ENCODE results near the gene ERICH4. TPM values are rescaled to one million over a fixed set of nuclear protein-coding genes. Genes with fewer than 3 reads are reported as not detected.

ERICH4 gene
- polyA plus RNA-seq, 1 of the 3 experiments (the other 2 are of a cell fraction), result not detected

DNA sequence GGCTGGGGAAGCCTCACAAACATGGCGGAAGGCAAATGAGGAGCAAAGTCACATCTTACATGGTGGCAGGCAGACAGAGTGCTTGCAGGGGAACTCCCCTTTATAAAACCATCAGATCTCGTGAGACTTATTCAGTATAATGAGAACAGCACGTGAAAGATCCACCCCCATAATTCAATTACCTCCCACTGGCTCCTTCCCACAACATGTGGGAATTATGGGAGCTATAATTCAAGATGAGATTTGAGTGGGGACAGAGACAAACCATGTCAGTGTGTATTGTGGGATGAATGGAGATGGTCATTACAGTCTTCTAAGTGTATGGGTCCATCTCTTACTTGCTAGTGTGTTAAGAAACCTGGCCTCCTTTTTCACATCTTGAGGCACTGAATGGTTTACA lies 40.9 kb upstream of the ERICH4 start:
- H3K9ac ChIP-seq, result no peak overlapping the region
- TF ChIP-seq FOXJ3 (CRISPR knock-in tag; IDR thresholded peaks at IDR 0.05), result no peak
- TF ChIP-seq, protein P1, sequence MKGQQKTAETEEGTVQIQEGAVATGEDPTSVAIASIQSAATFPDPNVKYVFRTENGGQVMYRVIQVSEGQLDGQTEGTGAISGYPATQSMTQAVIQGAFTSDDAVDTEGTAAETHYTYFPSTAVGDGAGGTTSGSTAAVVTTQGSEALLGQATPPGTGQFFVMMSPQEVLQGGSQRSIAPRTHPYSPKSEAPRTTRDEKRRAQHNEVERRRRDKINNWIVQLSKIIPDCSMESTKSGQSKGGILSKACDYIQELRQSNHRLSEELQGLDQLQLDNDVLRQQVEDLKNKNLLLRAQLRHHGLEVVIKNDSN (IDR thresholded peaks at IDR 0.05; ENCODE audit: borderline replicate concordance, low read depth), result no peak
- no peak for TF ChIP-seq FOSL2 (IDR thresholded peaks at IDR 0.05; ENCODE audit: borderline replicate concordance, low read depth)
- TF ChIP-seq NFIC (IDR thresholded peaks at IDR 0.05; ENCODE audit: borderline replicate concordance), result no peak
- TF ChIP-seq NRF1 (IDR thresholded peaks at IDR 0.05; ENCODE audit: low read depth, low read length), result no peak
- TF ChIP-seq, protein P2, sequence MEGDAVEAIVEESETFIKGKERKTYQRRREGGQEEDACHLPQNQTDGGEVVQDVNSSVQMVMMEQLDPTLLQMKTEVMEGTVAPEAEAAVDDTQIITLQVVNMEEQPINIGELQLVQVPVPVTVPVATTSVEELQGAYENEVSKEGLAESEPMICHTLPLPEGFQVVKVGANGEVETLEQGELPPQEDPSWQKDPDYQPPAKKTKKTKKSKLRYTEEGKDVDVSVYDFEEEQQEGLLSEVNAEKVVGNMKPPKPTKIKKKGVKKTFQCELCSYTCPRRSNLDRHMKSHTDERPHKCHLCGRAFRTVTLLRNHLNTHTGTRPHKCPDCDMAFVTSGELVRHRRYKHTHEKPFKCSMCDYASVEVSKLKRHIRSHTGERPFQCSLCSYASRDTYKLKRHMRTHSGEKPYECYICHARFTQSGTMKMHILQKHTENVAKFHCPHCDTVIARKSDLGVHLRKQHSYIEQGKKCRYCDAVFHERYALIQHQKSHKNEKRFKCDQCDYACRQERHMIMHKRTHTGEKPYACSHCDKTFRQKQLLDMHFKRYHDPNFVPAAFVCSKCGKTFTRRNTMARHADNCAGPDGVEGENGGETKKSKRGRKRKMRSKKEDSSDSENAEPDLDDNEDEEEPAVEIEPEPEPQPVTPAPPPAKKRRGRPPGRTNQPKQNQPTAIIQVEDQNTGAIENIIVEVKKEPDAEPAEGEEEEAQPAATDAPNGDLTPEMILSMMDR (IDR thresholded peaks at IDR 0.05), result no peak
- peaks cover 5 to 11% of the 10 kb centered on the region in 2 experiments; a peak in 2 of 4 replicates for H3K4me1 ChIP-seq (ENCODE audit: control insufficient read depth in 1 of 2, insufficient read depth in 2 of 2, low read depth in 1 of 2, low read length in 1 of 2)
- H3K79me2 ChIP-seq (ENCODE audit: insufficient read depth), result peaks cover 26% of the 10 kb centered on the region
- H3K4me3 ChIP-seq (ENCODE audit: low read depth in 2 of 2, low read length in 1 of 2), result no peak overlapping the region
- WGBS (ENCODE audit: low lambda C conversion rate), result 72% methylated on average over 3 of the region's 3 CpGs
- no peaks in the 10 kb centered on the region for H4K20me1 ChIP-seq (ENCODE audit: insufficient read depth)
- ChIA-PET POLR2A (no interaction called here), CTCF (interaction anchor here (1.5 kb wide), 1 partner anchor 49 kb away, joined by 5 read pairs; no protein-coding TSS in a partner anchor)
- H2AFZ ChIP-seq (ENCODE audit: low read depth), result no peak overlapping the region
- no peaks in the 10 kb centered on the region for H3F3A ChIP-seq (replicated peaks; ENCODE audit: insufficient read depth)
- no peak overlapping the region for H3K4me2 ChIP-seq
- H3K9me3 ChIP-seq, result no peaks in the 10 kb centered on the region
- H3K36me3 ChIP-seq (replicated peaks in 1 of 2; ENCODE audit: control insufficient read depth in 1 of 2, insufficient read depth in 2 of 2, low read length in 1 of 2), result no peaks in the 10 kb centered on the region
- H3K27ac ChIP-seq (ENCODE audit: low read depth in 2 of 2, low read length in 1 of 2), result no peak overlapping the region
- H3K9me2 ChIP-seq, result no peaks in the 10 kb centered on the region
- H3K27me3 ChIP-seq (ENCODE audit: insufficient read depth), result no peaks in the 10 kb centered on the region
- DNase-seq, result no peak

- ChIA-PET CTCF (interaction anchor here (0.5 to 1.5 kb wide), 4 partner anchors 51 to 453 kb away, joined by 3 to 5 read pairs (median 4); no protein-coding TSS in a partner anchor), POLR2A (no interaction called here)
- no peaks in the 10 kb centered on the region for H4K20me1 ChIP-seq (ENCODE audit: insufficient read depth)
- 90% methylated on average over 8 of the region's 12 CpGs for WGBS (ENCODE audit: low lambda C conversion rate)
- no peaks in the 10 kb centered on the region for H3K36me3 ChIP-seq (replicated peaks in 1 of 2; ENCODE audit: control insufficient read depth in 1 of 2, insufficient read depth in 2 of 2, low read length in 1 of 2)
- H3K9me3 ChIP-seq, result no peaks in the 10 kb centered on the region
- TF ChIP-seq YY1 (IDR thresholded peaks at IDR 0.05; ENCODE audit: low read depth), result no peak
- no peak for TF ChIP-seq NFIC (IDR thresholded peaks at IDR 0.05; ENCODE audit: borderline replicate concordance)
- TF ChIP-seq RFX5 (IDR thresholded peaks at IDR 0.05; ENCODE audit: low read length), result no peak
- TF ChIP-seq, protein P3, sequence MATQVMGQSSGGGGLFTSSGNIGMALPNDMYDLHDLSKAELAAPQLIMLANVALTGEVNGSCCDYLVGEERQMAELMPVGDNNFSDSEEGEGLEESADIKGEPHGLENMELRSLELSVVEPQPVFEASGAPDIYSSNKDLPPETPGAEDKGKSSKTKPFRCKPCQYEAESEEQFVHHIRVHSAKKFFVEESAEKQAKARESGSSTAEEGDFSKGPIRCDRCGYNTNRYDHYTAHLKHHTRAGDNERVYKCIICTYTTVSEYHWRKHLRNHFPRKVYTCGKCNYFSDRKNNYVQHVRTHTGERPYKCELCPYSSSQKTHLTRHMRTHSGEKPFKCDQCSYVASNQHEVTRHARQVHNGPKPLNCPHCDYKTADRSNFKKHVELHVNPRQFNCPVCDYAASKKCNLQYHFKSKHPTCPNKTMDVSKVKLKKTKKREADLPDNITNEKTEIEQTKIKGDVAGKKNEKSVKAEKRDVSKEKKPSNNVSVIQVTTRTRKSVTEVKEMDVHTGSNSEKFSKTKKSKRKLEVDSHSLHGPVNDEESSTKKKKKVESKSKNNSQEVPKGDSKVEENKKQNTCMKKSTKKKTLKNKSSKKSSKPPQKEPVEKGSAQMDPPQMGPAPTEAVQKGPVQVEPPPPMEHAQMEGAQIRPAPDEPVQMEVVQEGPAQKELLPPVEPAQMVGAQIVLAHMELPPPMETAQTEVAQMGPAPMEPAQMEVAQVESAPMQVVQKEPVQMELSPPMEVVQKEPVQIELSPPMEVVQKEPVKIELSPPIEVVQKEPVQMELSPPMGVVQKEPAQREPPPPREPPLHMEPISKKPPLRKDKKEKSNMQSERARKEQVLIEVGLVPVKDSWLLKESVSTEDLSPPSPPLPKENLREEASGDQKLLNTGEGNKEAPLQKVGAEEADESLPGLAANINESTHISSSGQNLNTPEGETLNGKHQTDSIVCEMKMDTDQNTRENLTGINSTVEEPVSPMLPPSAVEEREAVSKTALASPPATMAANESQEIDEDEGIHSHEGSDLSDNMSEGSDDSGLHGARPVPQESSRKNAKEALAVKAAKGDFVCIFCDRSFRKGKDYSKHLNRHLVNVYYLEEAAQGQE (IDR thresholded peaks at IDR 0.05; ENCODE audit: low read depth, low read length), result no peak
- TF ChIP-seq ELF1 (IDR thresholded peaks at IDR 0.05), result no peak
- no peak for TF ChIP-seq GABPA (IDR thresholded peaks at IDR 0.05; ENCODE audit: low read depth)
- no peak for TF ChIP-seq FOXM1 (IDR thresholded peaks at IDR 0.05; ENCODE audit: low read depth)
- no peak overlapping the region for H3K9ac ChIP-seq
- no peak for DNase-seq
- no peaks in the 10 kb centered on the region for H3K27me3 ChIP-seq (ENCODE audit: insufficient read depth)
- no peaks in the 10 kb centered on the region for H3K9me2 ChIP-seq
- H3K4me2 ChIP-seq, result no peak overlapping the region
- H2AFZ ChIP-seq (ENCODE audit: low read depth), result no peak overlapping the region
- peaks cover 5 to 9% of the 10 kb centered on the region in 2 experiments; a peak in 2 of 4 replicates for H3K4me1 ChIP-seq (ENCODE audit: control insufficient read depth in 1 of 2, insufficient read depth in 2 of 2, low read depth in 1 of 2, low read length in 1 of 2)
- no peak overlapping the region for H3K4me3 ChIP-seq (ENCODE audit: low read depth in 2 of 2, low read length in 1 of 2)
- peaks cover 17% of the 10 kb centered on the region for H3K79me2 ChIP-seq (ENCODE audit: insufficient read depth)
- no peak overlapping the region for H3K27ac ChIP-seq (ENCODE audit: low read depth in 2 of 2, low read length in 1 of 2)
- no peaks in the 10 kb centered on the region for H3F3A ChIP-seq (replicated peaks; ENCODE audit: insufficient read depth)
Measured at GRCh38 chr19:41403181-41403970, 39.6 kb upstream of the ERICH4 start.

All from SK-N-SH (cell line).